ENCODE measurements around the gene OR2A14.

The OR2A14 gene, protein sequence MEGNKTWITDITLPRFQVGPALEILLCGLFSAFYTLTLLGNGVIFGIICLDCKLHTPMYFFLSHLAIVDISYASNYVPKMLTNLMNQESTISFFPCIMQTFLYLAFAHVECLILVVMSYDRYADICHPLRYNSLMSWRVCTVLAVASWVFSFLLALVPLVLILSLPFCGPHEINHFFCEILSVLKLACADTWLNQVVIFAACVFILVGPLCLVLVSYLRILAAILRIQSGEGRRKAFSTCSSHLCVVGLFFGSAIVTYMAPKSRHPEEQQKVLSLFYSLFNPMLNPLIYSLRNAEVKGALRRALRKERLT

DNA sequence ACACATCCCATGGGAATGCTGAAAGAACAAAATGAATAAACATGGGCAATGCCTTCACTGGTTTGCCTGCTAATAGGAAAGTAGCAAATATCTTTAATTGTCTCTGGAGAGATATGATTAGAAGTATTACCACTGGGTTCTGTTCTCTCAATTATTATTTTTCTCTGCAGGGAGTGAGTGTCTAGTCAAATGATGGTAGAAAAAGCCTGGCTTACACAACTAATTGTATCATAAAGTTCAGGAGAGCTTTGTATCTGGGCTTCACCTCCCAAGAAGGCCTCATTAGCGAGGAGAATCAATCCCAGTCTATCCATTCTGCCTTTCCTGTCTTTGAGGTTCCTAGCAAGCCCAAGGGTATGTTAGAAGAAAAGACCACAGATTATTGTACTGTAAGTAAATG lies at the start of gene OR2A14:
OR2A14 (plus strand) TSS at position 301 of the 400 bp plus-strand sequence. CDS start 5,937 bp downstream, outside the sequence.
- no peak for DNase-seq (ENCODE audit: low read depth)
- TF ChIP-seq, protein P1, sequence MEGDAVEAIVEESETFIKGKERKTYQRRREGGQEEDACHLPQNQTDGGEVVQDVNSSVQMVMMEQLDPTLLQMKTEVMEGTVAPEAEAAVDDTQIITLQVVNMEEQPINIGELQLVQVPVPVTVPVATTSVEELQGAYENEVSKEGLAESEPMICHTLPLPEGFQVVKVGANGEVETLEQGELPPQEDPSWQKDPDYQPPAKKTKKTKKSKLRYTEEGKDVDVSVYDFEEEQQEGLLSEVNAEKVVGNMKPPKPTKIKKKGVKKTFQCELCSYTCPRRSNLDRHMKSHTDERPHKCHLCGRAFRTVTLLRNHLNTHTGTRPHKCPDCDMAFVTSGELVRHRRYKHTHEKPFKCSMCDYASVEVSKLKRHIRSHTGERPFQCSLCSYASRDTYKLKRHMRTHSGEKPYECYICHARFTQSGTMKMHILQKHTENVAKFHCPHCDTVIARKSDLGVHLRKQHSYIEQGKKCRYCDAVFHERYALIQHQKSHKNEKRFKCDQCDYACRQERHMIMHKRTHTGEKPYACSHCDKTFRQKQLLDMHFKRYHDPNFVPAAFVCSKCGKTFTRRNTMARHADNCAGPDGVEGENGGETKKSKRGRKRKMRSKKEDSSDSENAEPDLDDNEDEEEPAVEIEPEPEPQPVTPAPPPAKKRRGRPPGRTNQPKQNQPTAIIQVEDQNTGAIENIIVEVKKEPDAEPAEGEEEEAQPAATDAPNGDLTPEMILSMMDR (conservative IDR thresholded peaks at IDR 0.05; ENCODE audit: control insufficient read depth, insufficient read depth, low read depth, low read length): no peak
- H3K4me3 ChIP-seq (ENCODE audit: control insufficient read depth, low read depth, low read length): no peak within 1 kb of the TSS

DNA sequence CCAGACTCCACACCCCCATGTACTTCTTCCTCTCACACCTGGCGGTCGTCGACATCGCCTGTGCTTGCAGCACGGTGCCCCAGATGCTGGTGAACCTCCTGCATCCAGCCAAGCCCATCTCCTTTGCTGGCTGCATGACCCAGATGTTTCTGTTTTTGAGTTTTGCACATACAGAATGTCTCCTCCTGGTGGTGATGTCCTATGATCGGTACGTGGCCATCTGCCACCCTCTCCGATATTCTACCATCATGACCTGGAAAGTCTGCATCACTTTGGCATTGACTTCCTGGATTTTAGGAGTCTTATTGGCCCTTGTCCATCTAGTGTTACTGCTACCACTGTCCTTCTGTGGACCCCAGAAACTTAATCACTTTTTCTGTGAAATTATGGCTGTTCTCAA lies 48.6 kb upstream of the OR2A14 start:
- no peak overlapping the region for H3K4me3 ChIP-seq (ENCODE audit: control insufficient read depth, low read depth, low read length)
- DNase-seq (ENCODE audit: low read depth): no peak
- TF ChIP-seq, protein P1 (conservative IDR thresholded peaks at IDR 0.05; ENCODE audit: control insufficient read depth, insufficient read depth, low read depth, low read length): no peak

DNA sequence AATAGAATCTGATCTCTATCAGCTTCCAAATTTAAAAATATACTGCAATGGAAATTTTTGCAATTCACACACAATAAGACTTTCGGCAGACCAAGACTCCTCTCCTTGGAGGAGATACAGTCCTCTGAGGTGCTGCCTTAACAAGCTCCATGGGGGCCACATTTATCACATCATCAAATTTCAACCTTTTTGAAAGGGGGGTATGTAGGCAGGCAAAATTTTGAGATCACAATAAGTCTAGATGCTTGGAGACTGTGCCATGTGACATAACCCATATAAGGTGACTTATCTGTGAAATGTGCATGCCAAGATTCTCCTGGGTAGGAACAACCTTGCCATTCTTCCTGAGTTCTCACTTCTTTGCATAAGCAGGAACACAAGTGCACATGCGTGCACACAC lies 37.0 kb upstream of the OR2A14 start, which contains the start of gene OR2A12:
OR2A12 (plus strand) TSS at position 301 of the 400 bp plus-strand sequence. CDS start 8,830 bp downstream, outside the sequence.
- DNase-seq (ENCODE audit: low read depth): no peak
- TF ChIP-seq, protein P1 (conservative IDR thresholded peaks at IDR 0.05; ENCODE audit: control insufficient read depth, insufficient read depth, low read depth, low read length): no peak
- H3K4me3 ChIP-seq (ENCODE audit: control insufficient read depth, low read depth, low read length): no peak within 1 kb of the TSS

DNA sequence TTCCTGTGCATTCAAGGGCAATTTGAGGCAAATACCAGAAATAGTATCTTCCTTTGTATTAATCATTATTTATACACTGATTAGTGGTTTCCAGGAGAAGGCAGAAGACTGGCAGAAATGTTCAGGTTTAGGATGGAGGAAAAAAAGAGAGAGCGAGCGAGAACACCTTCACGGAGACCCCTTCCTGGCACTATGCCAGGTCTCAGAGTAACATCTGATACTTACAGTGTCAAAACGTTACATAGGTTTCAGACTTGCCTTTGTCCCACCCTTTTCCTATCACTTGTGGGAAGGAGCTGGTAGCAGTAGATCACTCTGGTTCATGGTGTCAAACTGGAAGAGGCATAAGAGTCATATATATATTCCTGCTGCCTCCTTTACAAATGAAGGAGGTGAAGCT lies 36.2 kb upstream of the OR2A14 start:
- TF ChIP-seq, protein P1 (conservative IDR thresholded peaks at IDR 0.05; ENCODE audit: control insufficient read depth, insufficient read depth, low read depth, low read length): no peak
- DNase-seq (ENCODE audit: low read depth): no peak
- H3K4me3 ChIP-seq (ENCODE audit: control insufficient read depth, low read depth, low read length): no peak overlapping the region

DNA sequence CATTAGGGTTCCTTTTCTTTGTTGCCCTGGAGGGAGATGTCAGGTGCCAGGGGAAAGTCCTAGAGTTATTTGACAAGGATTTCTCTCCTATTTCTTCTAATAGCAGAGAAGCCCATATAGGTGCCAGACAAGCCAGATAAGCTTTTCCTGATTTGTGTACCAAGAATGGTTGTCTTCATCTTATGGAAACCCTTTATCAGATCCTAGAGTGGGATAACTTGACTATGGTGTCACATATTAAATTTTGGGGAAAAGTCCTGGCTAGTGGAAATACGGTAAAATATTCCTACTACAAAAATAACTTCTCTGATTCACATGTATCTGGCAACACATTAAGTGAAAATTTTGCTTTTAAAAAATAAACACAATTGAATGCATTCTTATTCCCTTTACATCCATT lies 35.7 kb upstream of the OR2A14 start:
- TF ChIP-seq, protein P1 (conservative IDR thresholded peaks at IDR 0.05; ENCODE audit: control insufficient read depth, insufficient read depth, low read depth, low read length): no peak
- DNase-seq (ENCODE audit: low read depth): no peak
- no peak overlapping the region for H3K4me3 ChIP-seq (ENCODE audit: control insufficient read depth, low read depth, low read length)

DNA sequence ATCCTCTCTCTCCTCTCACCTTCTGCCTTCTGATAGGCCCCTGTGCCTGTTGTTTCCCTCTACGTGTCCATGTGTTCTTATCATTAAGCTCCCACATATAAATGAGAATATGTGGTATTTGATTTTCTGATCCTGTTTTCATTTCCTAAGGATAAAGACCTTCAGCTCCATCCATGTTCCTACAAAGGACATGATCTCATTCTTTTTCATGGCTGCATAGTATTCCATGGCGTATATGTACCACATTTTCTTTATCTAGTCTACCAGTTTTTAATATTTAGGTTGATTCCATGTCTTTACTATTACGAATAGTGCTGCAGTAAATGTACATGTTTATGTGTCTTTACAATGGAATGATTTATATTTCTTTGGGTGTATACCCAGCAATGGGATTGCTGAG lies 32.3 kb upstream of the OR2A14 start:
- no peak overlapping the region for H3K4me3 ChIP-seq (ENCODE audit: control insufficient read depth, low read depth, low read length)
- TF ChIP-seq, protein P1 (conservative IDR thresholded peaks at IDR 0.05; ENCODE audit: control insufficient read depth, insufficient read depth, low read depth, low read length): no peak
- DNase-seq (ENCODE audit: low read depth): no peak
